Liver (tissue), 9 donors: ENCODE measurements around the gene MED15. TPM values are rescaled to one million over a fixed set of nuclear protein-coding genes. Genes with fewer than 3 reads are reported as not detected.

Experiments
- DNase-seq: peaks from one replicate; pipeline ENCODE4 v3.0.0-alpha.2; 2017; ENCODE audit warnings: low spot score
- H3K27ac ChIP-seq, 2 donors: one replicate each; pipeline ENCODE4 v1.7.0; 2013; ENCODE audit warnings: inconsistent platforms in 2 of 2, low read length in 2 of 2, control low read depth in 1 of 2, low read depth in 1 of 2, mild to moderate bottlenecking in 1 of 2
- H3K27me3 ChIP-seq, 4 donors: one replicate each; pipeline versions ENCODE4 v1.6.1 to v1.7.0; 2013; ENCODE audit warnings: low read length in 3 of 4, inconsistent platforms in 1 of 4, mild to moderate bottlenecking in 1 of 4, moderate library complexity in 1 of 4; ENCODE audit not compliant: control insufficient read depth in 4 of 4, insufficient read depth in 4 of 4
- H3K36me3 ChIP-seq, 4 donors: one replicate each; pipeline versions ENCODE4 v1.6.1 to v1.7.0; 2013; ENCODE audit warnings: low read length in 3 of 4, mild to moderate bottlenecking in 3 of 4, low read depth in 1 of 4, moderate library complexity in 1 of 4; ENCODE audit not compliant: control insufficient read depth in 4 of 4, insufficient read depth in 3 of 4
- H3K4me1 ChIP-seq, 4 donors: one replicate each; pipeline versions ENCODE4 v1.6.1 to v1.7.0; 2013; ENCODE audit warnings: low read length in 3 of 4, mild to moderate bottlenecking in 3 of 4, moderate library complexity in 1 of 4; ENCODE audit not compliant: control insufficient read depth in 4 of 4, insufficient read depth in 4 of 4
- H3K4me3 ChIP-seq, 3 donors: one replicate each; pipeline versions ENCODE4 v1.6.1 to v1.7.0; 2013; ENCODE audit warnings: low read length in 3 of 3, control low read depth in 1 of 3, low read depth in 1 of 3, mild to moderate bottlenecking in 1 of 3
- H3K9ac ChIP-seq, 2 donors: one replicate each; pipeline ENCODE4 v1.7.0; 2013; ENCODE audit warnings: low read length in 2 of 2, mild to moderate bottlenecking in 2 of 2, moderate library complexity in 2 of 2, control low read depth in 1 of 2, low read depth in 1 of 2
- H3K9me3 ChIP-seq, 4 donors: one replicate each; pipeline versions ENCODE4 v1.6.1 to v1.7.0; 2013; ENCODE audit warnings: low read length in 3 of 4; ENCODE audit not compliant: control insufficient read depth in 4 of 4
- EGR1 ChIP-seq, 2 donors: IDR thresholded peaks; 2 replicates each; pipeline ENCODE4 v1.6.1; 2016 to 2018; ENCODE audit warnings: antibody characterized with exemption in 2 of 2, low read depth in 2 of 2
- FOXA1 ChIP-seq: IDR thresholded peaks from 2 replicates; pipeline ENCODE4 v1.6.1; 2016; ENCODE audit warnings: antibody characterized with exemption
- FOXA2 ChIP-seq: IDR thresholded peaks from 2 replicates; pipeline ENCODE4 v1.6.1; 2016; ENCODE audit warnings: antibody characterized with exemption
- GABPA ChIP-seq, 2 donors: IDR thresholded peaks in 1 of 2; conservative IDR thresholded peaks in 1 of 2; 2 replicates each; pipeline ENCODE4 v1.6.1; 2016; ENCODE audit warnings: antibody characterized with exemption in 2 of 2, mild to moderate bottlenecking in 1 of 2, moderate library complexity in 1 of 2
- HNF4A ChIP-seq, 2 donors: conservative IDR thresholded peaks; 2 replicates each; pipeline ENCODE4 v1.6.1; 2016; ENCODE audit warnings: antibody characterized with exemption in 2 of 2, mild to moderate bottlenecking in 2 of 2
- HNF4G ChIP-seq: IDR thresholded peaks from 2 replicates; pipeline ENCODE4 v1.6.1; 2016; ENCODE audit warnings: antibody characterized with exemption
- JUND ChIP-seq, 2 donors: IDR thresholded peaks; 2 replicates each; pipeline ENCODE4 v1.6.1; 2016; ENCODE audit warnings: antibody characterized with exemption in 2 of 2
- MAX ChIP-seq: IDR thresholded peaks from 2 replicates; pipeline ENCODE4 v1.6.1; 2016; ENCODE audit warnings: antibody characterized with exemption
- RAD21 ChIP-seq, 2 donors: IDR thresholded peaks; 2 replicates each; pipeline ENCODE4 v1.6.1; 2016; ENCODE audit warnings: antibody characterized with exemption in 2 of 2, mild to moderate bottlenecking in 2 of 2
- REST ChIP-seq: IDR thresholded peaks from 2 replicates; pipeline ENCODE4 v1.6.1; 2016; ENCODE audit warnings: antibody characterized with exemption, mild to moderate bottlenecking
- RXRA ChIP-seq, 2 donors: IDR thresholded peaks; 2 replicates each; pipeline ENCODE4 v1.6.1; 2017 to 2018; ENCODE audit warnings: antibody characterized with exemption in 2 of 2, mild to moderate bottlenecking in 1 of 2
- SP1 ChIP-seq: IDR thresholded peaks from 2 replicates; pipeline ENCODE4 v1.6.1; 2018; ENCODE audit warnings: antibody characterized with exemption, mild to moderate bottlenecking
- TAF1 ChIP-seq: conservative IDR thresholded peaks from 2 replicates; pipeline ENCODE4 v1.6.1; 2016; ENCODE audit warnings: antibody characterized with exemption, mild to moderate bottlenecking
- YY1 ChIP-seq: IDR thresholded peaks from 2 replicates; pipeline ENCODE4 v1.6.1; 2016; ENCODE audit warnings: antibody characterized with exemption, mild to moderate bottlenecking
- WGBS: extraction: QIAGEN DNeasy Blood & Tissue Kit; methylation state at CpG from one replicate; pipeline ENCODE4 v1.1.7; 2013; 5-methylcytosine and 5-hydroxymethylcytosine counted together
- polyA plus RNA-seq, 2 donors: library from polyadenylated mRNA; stranded (reverse) in 1 of 2; unstranded in 1 of 2; fragments of 200-250 nt in 1 of 2; fragments of >200 nt in 1 of 2; fragmentation: Nextera tagmentation in 1 of 2; extraction: Ambion mirVana in 1 of 2; gene quantifications; one replicate each; pipeline versions ENCODE4 v1.2.1 to v1.2.3, GENCODE V29; 2013 to 2015
- total RNA-seq, 2 donors: library from RNA; depleted of rRNA; stranded (reverse); fragments of >200 nt; gene quantifications; one replicate each; pipeline ENCODE4 v1.2.3, GENCODE V29; 2014
- TF ChIP-seq, protein P1 (sequence below): IDR thresholded peaks from 2 replicates; pipeline ENCODE4 v1.6.1; 2016; ENCODE audit warnings: antibody characterized with exemption
- TF ChIP-seq, protein P2 (sequence below): fragments of 150-350 bp; IDR thresholded peaks from 2 replicates; pipeline ENCODE4 v1.5.1; 2017; ENCODE audit warnings: improper control_type of control experiment, low read depth, low read length; ENCODE audit not compliant: missing input control
- TF ChIP-seq, protein P3 (sequence below): IDR thresholded peaks from 2 replicates; pipeline ENCODE4 v1.6.1; 2016; ENCODE audit warnings: antibody characterized with exemption
- donor health status: healthy.
- donor health status: healthy.
- donor health status: healthy.
- donor health status: healthy.
- donor health status: healthy.

MED15 gene
- total and polyA plus RNA-seq, 4 donors = 9.7 to 28.0 (median 16.2) TPM

DNA sequence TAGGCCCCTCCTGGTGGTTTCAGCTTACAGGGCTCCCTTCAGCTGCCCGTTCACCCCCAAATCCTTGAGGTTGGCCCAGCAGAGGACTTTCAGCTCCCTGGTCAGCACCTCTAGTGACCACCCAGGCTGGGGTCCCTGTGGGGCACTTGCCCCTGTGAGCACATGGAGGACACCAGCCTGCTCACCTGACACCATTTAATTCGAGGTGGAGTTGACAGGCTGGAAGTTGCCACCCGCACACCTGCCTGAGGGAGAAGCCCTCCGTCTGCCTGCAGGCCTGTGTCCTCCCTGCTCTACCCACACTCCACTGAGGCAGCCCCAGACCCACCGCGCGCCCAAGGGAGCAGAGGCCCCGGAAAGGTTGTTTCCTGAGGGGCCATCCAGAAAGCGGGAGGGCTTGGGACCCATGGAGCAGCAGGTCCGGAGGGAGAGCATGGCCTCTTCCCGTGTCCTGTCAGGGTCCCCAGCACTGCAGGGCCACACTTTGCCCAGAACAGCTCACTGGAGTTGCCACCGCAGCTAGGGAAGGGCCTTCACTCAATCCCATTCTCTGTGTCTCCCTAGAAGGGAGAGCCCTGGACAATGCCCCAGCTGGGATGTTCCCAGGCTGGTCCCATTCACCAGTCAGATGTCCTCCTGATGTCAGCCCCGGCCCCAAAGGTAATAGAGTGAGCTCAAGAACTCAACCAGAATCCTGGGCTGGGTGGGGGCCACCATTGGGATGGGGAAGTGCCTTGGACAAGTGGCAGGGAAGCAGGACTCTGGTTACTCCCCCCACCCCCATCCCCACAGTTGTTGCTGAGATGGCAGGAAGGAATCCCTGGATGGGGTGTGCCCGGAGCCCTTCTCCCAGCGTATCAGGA is 82.4 kb downstream of the MED15 start:
- DNase-seq = no peak
- WGBS = 87% methylated on average over 15 of the region's 15 CpGs
- TF ChIP-seq EGR1 (IDR thresholded peaks at IDR 0.05; ENCODE audit: low read depth in 2 of 2) = no peak
- TF ChIP-seq, protein P1, sequence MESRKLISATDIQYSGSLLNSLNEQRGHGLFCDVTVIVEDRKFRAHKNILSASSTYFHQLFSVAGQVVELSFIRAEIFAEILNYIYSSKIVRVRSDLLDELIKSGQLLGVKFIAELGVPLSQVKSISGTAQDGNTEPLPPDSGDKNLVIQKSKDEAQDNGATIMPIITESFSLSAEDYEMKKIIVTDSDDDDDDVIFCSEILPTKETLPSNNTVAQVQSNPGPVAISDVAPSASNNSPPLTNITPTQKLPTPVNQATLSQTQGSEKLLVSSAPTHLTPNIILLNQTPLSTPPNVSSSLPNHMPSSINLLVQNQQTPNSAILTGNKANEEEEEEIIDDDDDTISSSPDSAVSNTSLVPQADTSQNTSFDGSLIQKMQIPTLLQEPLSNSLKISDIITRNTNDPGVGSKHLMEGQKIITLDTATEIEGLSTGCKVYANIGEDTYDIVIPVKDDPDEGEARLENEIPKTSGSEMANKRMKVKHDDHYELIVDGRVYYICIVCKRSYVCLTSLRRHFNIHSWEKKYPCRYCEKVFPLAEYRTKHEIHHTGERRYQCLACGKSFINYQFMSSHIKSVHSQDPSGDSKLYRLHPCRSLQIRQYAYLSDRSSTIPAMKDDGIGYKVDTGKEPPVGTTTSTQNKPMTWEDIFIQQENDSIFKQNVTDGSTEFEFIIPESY = no peak
- TF ChIP-seq YY1 = no peak
- no peak for TF ChIP-seq RXRA (IDR thresholded peaks at IDR 0.05)
- no peak for TF ChIP-seq JUND (IDR thresholded peaks at IDR 0.05)
- TF ChIP-seq, protein P2, sequence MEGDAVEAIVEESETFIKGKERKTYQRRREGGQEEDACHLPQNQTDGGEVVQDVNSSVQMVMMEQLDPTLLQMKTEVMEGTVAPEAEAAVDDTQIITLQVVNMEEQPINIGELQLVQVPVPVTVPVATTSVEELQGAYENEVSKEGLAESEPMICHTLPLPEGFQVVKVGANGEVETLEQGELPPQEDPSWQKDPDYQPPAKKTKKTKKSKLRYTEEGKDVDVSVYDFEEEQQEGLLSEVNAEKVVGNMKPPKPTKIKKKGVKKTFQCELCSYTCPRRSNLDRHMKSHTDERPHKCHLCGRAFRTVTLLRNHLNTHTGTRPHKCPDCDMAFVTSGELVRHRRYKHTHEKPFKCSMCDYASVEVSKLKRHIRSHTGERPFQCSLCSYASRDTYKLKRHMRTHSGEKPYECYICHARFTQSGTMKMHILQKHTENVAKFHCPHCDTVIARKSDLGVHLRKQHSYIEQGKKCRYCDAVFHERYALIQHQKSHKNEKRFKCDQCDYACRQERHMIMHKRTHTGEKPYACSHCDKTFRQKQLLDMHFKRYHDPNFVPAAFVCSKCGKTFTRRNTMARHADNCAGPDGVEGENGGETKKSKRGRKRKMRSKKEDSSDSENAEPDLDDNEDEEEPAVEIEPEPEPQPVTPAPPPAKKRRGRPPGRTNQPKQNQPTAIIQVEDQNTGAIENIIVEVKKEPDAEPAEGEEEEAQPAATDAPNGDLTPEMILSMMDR = no peak
- TF ChIP-seq HNF4A (conservative IDR thresholded peaks at IDR 0.05) = no peak
- TF ChIP-seq FOXA2 = no peak
- no peak for TF ChIP-seq HNF4G
- TF ChIP-seq MAX = no peak
- TF ChIP-seq RAD21 (IDR thresholded peaks at IDR 0.05) = no peak
- TF ChIP-seq SP1 = no peak

GRCh38 chr22:20590477-20591294 is 83.3 kb downstream of the MED15 start:
- Histone ChIP-seq H3K9ac (no peak overlapping the region), H3K9me3 (no peaks in the 10 kb centered on the region), H3K4me3 (no peak overlapping the region), H3K27me3 (no peaks in the 10 kb centered on the region), H3K4me1 (no peaks in the 10 kb centered on the region), H3K27ac (no peak overlapping the region), H3K36me3 (peaks cover 4 to 22% (median 9%) of the 10 kb centered on the region in 4 donors)
- TF ChIP-seq FOXA1 (no peak), EGR1 (IDR thresholded peaks at IDR 0.05; ENCODE audit: low read depth in 2 of 2) (no peak), REST (no peak), TAF1 (no peak), HNF4G (no peak), JUND (IDR thresholded peaks at IDR 0.05) (no peak), MAX (no peak), GABPA (IDR thresholded peaks at IDR 0.05 in 1 of 2, conservative IDR thresholded peaks at IDR 0.05 in 1 of 2) (no peak), RAD21 (IDR thresholded peaks at IDR 0.05) (no peak)
- TF ChIP-seq, protein P1 = no peak
- TF ChIP-seq, protein P3, sequence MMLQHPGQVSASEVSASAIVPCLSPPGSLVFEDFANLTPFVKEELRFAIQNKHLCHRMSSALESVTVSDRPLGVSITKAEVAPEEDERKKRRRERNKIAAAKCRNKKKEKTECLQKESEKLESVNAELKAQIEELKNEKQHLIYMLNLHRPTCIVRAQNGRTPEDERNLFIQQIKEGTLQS = no peak
- WGBS = 91% methylated on average over 9 of the region's 9 CpGs
- no peak for DNase-seq

More for the DNA sequence above, 82.4 kb downstream of the MED15 start:
- no peak overlapping the region for H3K9ac ChIP-seq
- H3K27me3 ChIP-seq = no peaks in the 10 kb centered on the region
- H3K36me3 ChIP-seq = peaks cover 12 to 31% (median 14%) of the 10 kb centered on the region in 4 donors
- no peak overlapping the region for H3K4me3 ChIP-seq
- H3K9me3 ChIP-seq = no peaks in the 10 kb centered on the region
- no peak overlapping the region for H3K27ac ChIP-seq
- no peaks in the 10 kb centered on the region for H3K4me1 ChIP-seq
